GM23338 (cell line): Measurements from ENCODE around the gene TNFRSF11A.

Source experiments
- CREB1 ChIP-seq: fragments of 250-450 bp; sonication (Bioruptor Pico); IDR thresholded peaks from 2 replicates; pipeline ENCODE4 v1.5.0; 2020; ENCODE audit warnings: low read depth, mild to moderate bottlenecking, moderate library complexity
- EZH2 ChIP-seq: fragments of 200-600 bp; sonication (generic); IDR thresholded peaks from one replicate; pipeline ENCODE4 v1.8.0; 2017; ENCODE audit warnings: antibody characterized with exemption, mild to moderate bottlenecking, low read depth; ENCODE audit not compliant: unreplicated experiment
- EZH2phosphoT487 ChIP-seq: fragments of 200-600 bp; sonication (generic); IDR thresholded peaks from one replicate; pipeline ENCODE4 v1.8.1; 2018; ENCODE audit warnings: antibody characterized with exemption; ENCODE audit not compliant: unreplicated experiment
- JUNB ChIP-seq: IDR thresholded peaks from one replicate; pipeline ENCODE4 v1.6.1; 2016; ENCODE audit warnings: antibody characterized with exemption; ENCODE audit not compliant: unreplicated experiment
- NANOG ChIP-seq: IDR thresholded peaks from 2 replicates; pipeline ENCODE4 v1.6.1; 2016; ENCODE audit warnings: antibody characterized with exemption, borderline replicate concordance
- POLR2AphosphoS5 ChIP-seq: IDR thresholded peaks from 2 replicates; pipeline ENCODE4 v1.6.1; 2016; ENCODE audit warnings: antibody characterized with exemption, low read depth
- STAT1 ChIP-seq: IDR thresholded peaks from one replicate; pipeline ENCODE4 v1.6.1; 2016; ENCODE audit warnings: antibody characterized with exemption; ENCODE audit not compliant: unreplicated experiment
- ZNF114 ChIP-seq: fragments of 250-450 bp; sonication (Bioruptor Pico); IDR thresholded peaks from 2 replicates; pipeline ENCODE4 v1.5.0; 2020; ENCODE audit warnings: mild to moderate bottlenecking, moderate library complexity
- ZNF331 ChIP-seq: fragments of 250-450 bp; sonication (Bioruptor Pico); IDR thresholded peaks from 2 replicates; pipeline ENCODE4 v1.5.0; 2020; ENCODE audit warnings: low read depth, mild to moderate bottlenecking, moderate library complexity
- TF ChIP-seq, protein P1 (sequence below), 2 experiments: fragments of 200-600 bp in 1 of 2; sonication (generic) in 1 of 2; conservative IDR thresholded peaks; 2 replicates each; pipeline versions ENCODE4 v1.5.1 to v1.6.1; 2016 to 2017; ENCODE audit warnings: antibody characterized with exemption in 2 of 2, low read depth in 2 of 2, mild to moderate bottlenecking in 2 of 2, moderate library complexity in 1 of 2
- TF ChIP-seq, protein P2 (sequence below): IDR thresholded peaks from one replicate; pipeline ENCODE4 v1.6.1; 2018; ENCODE audit warnings: antibody characterized with exemption; ENCODE audit not compliant: unreplicated experiment
- TF ChIP-seq, protein P3 (sequence below): fragments of 250-450 bp; sonication (Bioruptor Pico); IDR thresholded peaks from 2 replicates; pipeline ENCODE4 v1.5.0; 2020; ENCODE audit warnings: mild to moderate bottlenecking, moderate library complexity
- TF ChIP-seq, protein P4 (sequence below): IDR thresholded peaks from 2 replicates; pipeline ENCODE4 v1.6.1; 2016; ENCODE audit warnings: antibody characterized with exemption

DNA sequence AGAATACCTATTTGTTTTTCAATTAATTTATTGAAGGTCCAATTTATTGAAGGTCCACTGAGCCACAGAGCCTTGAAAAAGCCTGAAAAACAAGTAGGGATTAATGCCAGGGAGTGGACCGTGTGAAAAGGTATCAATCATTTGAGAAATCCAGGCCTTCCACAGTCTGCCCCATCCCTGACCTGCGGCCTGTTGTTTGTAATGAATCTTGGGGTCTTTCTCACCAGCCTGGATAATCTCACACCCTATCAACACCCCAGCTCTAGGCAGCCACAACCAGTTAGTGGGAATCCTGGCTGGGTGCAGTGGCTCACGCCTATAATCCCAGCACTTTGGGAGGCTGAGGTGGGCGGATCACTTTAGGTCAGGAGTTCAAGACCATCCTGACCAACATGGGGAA lies 47.8 kb downstream of the TNFRSF11A start:
- TF ChIP-seq, protein P1, sequence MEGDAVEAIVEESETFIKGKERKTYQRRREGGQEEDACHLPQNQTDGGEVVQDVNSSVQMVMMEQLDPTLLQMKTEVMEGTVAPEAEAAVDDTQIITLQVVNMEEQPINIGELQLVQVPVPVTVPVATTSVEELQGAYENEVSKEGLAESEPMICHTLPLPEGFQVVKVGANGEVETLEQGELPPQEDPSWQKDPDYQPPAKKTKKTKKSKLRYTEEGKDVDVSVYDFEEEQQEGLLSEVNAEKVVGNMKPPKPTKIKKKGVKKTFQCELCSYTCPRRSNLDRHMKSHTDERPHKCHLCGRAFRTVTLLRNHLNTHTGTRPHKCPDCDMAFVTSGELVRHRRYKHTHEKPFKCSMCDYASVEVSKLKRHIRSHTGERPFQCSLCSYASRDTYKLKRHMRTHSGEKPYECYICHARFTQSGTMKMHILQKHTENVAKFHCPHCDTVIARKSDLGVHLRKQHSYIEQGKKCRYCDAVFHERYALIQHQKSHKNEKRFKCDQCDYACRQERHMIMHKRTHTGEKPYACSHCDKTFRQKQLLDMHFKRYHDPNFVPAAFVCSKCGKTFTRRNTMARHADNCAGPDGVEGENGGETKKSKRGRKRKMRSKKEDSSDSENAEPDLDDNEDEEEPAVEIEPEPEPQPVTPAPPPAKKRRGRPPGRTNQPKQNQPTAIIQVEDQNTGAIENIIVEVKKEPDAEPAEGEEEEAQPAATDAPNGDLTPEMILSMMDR (conservative IDR thresholded peaks at IDR 0.05; ENCODE audit: low read depth in 2 of 2): no peak
- TF ChIP-seq POLR2AphosphoS5: no peak
- TF ChIP-seq CREB1 (CRISPR knock-in tag): no peak
- TF ChIP-seq, protein P2, sequence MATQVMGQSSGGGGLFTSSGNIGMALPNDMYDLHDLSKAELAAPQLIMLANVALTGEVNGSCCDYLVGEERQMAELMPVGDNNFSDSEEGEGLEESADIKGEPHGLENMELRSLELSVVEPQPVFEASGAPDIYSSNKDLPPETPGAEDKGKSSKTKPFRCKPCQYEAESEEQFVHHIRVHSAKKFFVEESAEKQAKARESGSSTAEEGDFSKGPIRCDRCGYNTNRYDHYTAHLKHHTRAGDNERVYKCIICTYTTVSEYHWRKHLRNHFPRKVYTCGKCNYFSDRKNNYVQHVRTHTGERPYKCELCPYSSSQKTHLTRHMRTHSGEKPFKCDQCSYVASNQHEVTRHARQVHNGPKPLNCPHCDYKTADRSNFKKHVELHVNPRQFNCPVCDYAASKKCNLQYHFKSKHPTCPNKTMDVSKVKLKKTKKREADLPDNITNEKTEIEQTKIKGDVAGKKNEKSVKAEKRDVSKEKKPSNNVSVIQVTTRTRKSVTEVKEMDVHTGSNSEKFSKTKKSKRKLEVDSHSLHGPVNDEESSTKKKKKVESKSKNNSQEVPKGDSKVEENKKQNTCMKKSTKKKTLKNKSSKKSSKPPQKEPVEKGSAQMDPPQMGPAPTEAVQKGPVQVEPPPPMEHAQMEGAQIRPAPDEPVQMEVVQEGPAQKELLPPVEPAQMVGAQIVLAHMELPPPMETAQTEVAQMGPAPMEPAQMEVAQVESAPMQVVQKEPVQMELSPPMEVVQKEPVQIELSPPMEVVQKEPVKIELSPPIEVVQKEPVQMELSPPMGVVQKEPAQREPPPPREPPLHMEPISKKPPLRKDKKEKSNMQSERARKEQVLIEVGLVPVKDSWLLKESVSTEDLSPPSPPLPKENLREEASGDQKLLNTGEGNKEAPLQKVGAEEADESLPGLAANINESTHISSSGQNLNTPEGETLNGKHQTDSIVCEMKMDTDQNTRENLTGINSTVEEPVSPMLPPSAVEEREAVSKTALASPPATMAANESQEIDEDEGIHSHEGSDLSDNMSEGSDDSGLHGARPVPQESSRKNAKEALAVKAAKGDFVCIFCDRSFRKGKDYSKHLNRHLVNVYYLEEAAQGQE: no peak
- no peak for TF ChIP-seq EZH2
- no peak for TF ChIP-seq EZH2phosphoT487
- no peak for TF ChIP-seq JUNB
- TF ChIP-seq ZNF114: no peak
- no peak for TF ChIP-seq NANOG
- TF ChIP-seq, protein P3, sequence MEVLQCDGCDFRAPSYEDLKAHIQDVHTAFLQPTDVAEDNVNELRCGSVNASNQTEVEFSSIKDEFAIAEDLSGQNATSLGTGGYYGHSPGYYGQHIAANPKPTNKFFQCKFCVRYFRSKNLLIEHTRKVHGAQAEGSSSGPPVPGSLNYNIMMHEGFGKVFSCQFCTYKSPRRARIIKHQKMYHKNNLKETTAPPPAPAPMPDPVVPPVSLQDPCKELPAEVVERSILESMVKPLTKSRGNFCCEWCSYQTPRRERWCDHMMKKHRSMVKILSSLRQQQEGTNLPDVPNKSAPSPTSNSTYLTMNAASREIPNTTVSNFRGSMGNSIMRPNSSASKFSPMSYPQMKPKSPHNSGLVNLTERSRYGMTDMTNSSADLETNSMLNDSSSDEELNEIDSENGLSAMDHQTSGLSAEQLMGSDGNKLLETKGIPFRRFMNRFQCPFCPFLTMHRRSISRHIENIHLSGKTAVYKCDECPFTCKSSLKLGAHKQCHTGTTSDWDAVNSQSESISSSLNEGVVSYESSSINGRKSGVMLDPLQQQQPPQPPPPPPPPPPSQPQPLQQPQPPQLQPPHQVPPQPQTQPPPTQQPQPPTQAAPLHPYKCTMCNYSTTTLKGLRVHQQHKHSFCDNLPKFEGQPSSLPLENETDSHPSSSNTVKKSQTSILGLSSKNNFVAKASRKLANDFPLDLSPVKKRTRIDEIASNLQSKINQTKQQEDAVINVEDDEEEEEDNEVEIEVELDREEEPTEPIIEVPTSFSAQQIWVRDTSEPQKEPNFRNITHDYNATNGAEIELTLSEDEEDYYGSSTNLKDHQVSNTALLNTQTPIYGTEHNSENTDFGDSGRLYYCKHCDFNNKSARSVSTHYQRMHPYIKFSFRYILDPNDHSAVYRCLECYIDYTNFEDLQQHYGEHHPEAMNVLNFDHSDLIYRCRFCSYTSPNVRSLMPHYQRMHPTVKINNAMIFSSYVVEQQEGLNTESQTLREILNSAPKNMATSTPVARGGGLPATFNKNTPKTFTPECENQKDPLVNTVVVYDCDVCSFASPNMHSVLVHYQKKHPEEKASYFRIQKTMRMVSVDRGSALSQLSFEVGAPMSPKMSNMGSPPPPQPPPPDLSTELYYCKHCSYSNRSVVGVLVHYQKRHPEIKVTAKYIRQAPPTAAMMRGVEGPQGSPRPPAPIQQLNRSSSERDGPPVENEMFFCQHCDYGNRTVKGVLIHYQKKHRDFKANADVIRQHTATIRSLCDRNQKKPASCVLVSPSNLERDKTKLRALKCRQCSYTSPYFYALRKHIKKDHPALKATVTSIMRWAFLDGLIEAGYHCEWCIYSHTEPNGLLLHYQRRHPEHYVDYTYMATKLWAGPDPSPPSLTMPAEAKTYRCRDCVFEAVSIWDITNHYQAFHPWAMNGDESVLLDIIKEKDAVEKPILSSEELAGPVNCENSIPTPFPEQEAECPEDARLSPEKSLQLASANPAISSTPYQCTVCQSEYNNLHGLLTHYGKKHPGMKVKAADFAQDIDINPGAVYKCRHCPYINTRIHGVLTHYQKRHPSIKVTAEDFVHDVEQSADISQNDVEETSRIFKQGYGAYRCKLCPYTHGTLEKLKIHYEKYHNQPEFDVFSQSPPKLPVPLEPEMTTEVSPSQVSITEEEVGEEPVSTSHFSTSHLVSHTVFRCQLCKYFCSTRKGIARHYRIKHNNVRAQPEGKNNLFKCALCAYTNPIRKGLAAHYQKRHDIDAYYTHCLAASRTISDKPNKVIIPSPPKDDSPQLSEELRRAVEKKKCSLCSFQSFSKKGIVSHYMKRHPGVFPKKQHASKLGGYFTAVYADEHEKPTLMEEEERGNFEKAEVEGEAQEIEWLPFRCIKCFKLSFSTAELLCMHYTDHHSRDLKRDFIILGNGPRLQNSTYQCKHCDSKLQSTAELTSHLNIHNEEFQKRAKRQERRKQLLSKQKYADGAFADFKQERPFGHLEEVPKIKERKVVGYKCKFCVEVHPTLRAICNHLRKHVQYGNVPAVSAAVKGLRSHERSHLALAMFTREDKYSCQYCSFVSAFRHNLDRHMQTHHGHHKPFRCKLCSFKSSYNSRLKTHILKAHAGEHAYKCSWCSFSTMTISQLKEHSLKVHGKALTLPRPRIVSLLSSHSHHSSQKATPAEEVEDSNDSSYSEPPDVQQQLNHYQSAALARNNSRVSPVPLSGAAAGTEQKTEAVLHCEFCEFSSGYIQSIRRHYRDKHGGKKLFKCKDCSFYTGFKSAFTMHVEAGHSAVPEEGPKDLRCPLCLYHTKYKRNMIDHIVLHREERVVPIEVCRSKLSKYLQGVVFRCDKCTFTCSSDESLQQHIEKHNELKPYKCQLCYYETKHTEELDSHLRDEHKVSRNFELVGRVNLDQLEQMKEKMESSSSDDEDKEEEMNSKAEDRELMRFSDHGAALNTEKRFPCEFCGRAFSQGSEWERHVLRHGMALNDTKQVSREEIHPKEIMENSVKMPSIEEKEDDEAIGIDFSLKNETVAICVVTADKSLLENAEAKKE (CRISPR knock-in tag): no peak
- no peak for TF ChIP-seq STAT1
- no peak for TF ChIP-seq ZNF331 (CRISPR knock-in tag)
- TF ChIP-seq, protein P4, sequence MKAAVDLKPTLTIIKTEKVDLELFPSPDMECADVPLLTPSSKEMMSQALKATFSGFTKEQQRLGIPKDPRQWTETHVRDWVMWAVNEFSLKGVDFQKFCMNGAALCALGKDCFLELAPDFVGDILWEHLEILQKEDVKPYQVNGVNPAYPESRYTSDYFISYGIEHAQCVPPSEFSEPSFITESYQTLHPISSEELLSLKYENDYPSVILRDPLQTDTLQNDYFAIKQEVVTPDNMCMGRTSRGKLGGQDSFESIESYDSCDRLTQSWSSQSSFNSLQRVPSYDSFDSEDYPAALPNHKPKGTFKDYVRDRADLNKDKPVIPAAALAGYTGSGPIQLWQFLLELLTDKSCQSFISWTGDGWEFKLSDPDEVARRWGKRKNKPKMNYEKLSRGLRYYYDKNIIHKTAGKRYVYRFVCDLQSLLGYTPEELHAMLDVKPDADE: no peak
